ENCODE data around the gene SOX21.

SOX21 gene

GRCh38 chr13:94709001-94709834 is 3.1 kb downstream of the SOX21 start:
- DNase-seq (ENCODE audit: low spot score) = no peak

GRCh38 chr13:94708031-94708859 is 4.1 kb downstream of the SOX21 start:
- no peak for DNase-seq (ENCODE audit: low spot score)

- no peak for DNase-seq (ENCODE audit: low spot score)
These were observed 4.8 kb downstream of the SOX21 start for GRCh38 chr13:94707400-94708021.

- no peak for DNase-seq (ENCODE audit: low spot score)
These were observed 5.4 kb downstream of the SOX21 start for GRCh38 chr13:94706843-94707399.

- DNase-seq (ENCODE audit: low spot score) = no peak
These were observed 6.1 kb downstream of the SOX21 start for GRCh38 chr13:94706101-94706842.

GRCh38 chr13:94705081-94706030 is 7.0 kb downstream of the SOX21 start:
- DNase-seq (ENCODE audit: low spot score) = no peak

- no peak for DNase-seq (ENCODE audit: low spot score)
These were observed 7.8 kb downstream of the SOX21 start for GRCh38 chr13:94704377-94705080.

- no peak for DNase-seq (ENCODE audit: low spot score)
These were observed 8.5 kb downstream of the SOX21 start for GRCh38 chr13:94703721-94704314.

- DNase-seq (ENCODE audit: low spot score) = no peak
These were observed 9.1 kb downstream of the SOX21 start for GRCh38 chr13:94703271-94703670.

GRCh38 chr13:94702181-94703041 is 9.9 kb downstream of the SOX21 start:
- DNase-seq (ENCODE audit: low spot score) = no peak

- DNase-seq (ENCODE audit: low spot score) = no peak
These were observed 10.8 kb downstream of the SOX21 start for GRCh38 chr13:94701313-94702180.

GRCh38 chr13:94700536-94700935 is 11.8 kb downstream of the SOX21 start:
- DNase-seq (ENCODE audit: low spot score) = no peak

GRCh38 chr13:94700051-94700535 is 12.3 kb downstream of the SOX21 start:
- DNase-seq (ENCODE audit: low spot score) = no peak

- DNase-seq (ENCODE audit: low spot score) = no peak
These were observed 16.2 kb downstream of the SOX21 start for GRCh38 chr13:94696171-94696570.

GRCh38 chr13:94692030-94692429 is 20.3 kb downstream of the SOX21 start:
- DNase-seq (ENCODE audit: low spot score) = no peak

- DNase-seq (ENCODE audit: low spot score) = no peak
These were observed 28.9 kb downstream of the SOX21 start for GRCh38 chr13:94683409-94683808.

- DNase-seq (ENCODE audit: low spot score) = no peak
These were observed 30.1 kb downstream of the SOX21 start for GRCh38 chr13:94682229-94682628.

Measured in GM03348 (cell line).